ENCODE measurements around the gene FOXO1.

Gene FOXO1

DNA sequence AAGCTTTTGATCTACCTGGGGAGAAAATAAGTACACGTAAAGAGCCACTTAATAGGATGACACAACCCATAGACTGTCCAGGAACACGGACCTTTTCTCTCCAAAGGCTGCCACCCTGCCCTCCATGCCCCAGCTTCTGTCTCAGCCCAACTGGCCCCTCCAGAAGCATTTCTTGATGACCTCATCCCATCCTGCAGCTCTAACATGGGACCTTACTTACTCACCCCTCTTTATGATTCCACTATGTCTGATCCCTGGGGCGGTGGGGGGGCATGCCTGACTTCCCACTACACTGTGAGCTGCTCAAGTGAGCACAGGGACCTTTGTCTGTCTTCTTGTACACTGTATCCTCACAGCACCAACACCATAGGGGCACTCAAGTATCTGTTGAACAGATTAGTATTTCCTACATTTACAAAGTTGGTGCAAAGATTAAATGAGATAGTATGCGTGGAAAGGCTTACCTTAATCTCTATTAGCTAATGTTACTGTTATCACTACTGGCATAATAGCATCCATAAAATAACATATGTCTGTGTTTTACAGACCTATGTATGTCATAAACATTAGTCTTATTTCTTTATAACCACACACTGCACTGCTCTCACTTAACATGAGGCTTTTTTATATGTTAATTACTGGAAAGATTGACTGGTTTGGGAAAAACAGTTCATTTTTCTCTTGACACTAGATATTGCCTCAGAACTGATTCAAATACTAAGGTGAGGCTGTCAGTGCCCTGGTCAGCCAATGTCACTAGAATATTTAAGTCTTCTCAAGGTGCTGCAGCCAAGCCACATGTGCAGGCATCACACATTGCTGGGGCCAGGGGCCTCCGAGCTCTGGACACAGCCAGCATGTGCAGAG, 100.9 kb downstream of the FOXO1 start:
- Histone ChIP-seq H3K36me3 (ENCODE audit: control insufficient read depth, insufficient read depth, low read length) (peaks cover under 1% of the 10 kb centered on the region), H3K9me3 (ENCODE audit: control insufficient read depth, insufficient read depth, low read length) (no peaks in the 10 kb centered on the region), H3K9ac (ENCODE audit: low read depth, low read length) (no peak overlapping the region), H3K4me3 (ENCODE audit: low read depth, low read length) (no peak overlapping the region), H3K27me3 (ENCODE audit: control insufficient read depth, insufficient read depth, low read length) (no peaks in the 10 kb centered on the region), H3K4me1 (ENCODE audit: control insufficient read depth, insufficient read depth, low read length) (peaks cover 42% of the 10 kb centered on the region)

DNA sequence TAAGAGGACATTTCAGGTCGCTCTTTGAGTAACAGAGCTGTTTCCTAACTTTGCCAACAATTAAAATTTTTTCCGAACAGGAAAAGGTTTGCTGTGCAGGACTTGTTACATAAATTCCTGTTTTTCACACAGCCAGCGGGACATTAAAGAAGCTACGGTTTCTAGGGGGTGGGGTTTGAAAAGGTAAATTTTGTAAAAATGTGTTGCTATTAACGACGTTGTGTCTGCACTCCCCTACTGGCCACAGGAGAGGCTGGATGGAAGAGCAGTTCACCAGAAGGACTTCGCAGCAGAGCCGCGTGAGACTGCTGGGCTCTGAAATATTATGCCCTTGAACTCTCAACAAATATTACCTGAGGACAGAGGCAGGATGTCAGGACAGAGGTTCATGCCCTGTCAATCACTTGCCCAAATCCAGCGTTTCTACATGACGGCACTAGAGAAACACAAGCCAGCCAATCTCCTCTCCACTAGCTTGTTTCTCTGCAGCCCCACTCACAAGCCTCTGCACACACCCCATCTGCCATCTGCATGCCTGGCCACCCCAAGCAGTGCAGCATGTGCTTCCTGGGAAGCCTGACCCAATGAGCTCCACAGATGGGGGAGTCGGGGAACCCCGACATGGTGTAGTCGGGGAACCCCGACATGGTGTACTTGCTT, 102.0 kb downstream of the FOXO1 start:
- Histone ChIP-seq H3K4me1 (ENCODE audit: control insufficient read depth, insufficient read depth, low read length) (peaks cover 40% of the 10 kb centered on the region), H3K27me3 (ENCODE audit: control insufficient read depth, insufficient read depth, low read length) (no peaks in the 10 kb centered on the region), H3K36me3 (ENCODE audit: control insufficient read depth, insufficient read depth, low read length) (peaks cover 11% of the 10 kb centered on the region), H3K9me3 (ENCODE audit: control insufficient read depth, insufficient read depth, low read length) (no peaks in the 10 kb centered on the region), H3K9ac (ENCODE audit: low read depth, low read length) (peak overlapping the region; percentile 8), H3K4me3 (ENCODE audit: low read depth, low read length) (no peak overlapping the region)

DNA sequence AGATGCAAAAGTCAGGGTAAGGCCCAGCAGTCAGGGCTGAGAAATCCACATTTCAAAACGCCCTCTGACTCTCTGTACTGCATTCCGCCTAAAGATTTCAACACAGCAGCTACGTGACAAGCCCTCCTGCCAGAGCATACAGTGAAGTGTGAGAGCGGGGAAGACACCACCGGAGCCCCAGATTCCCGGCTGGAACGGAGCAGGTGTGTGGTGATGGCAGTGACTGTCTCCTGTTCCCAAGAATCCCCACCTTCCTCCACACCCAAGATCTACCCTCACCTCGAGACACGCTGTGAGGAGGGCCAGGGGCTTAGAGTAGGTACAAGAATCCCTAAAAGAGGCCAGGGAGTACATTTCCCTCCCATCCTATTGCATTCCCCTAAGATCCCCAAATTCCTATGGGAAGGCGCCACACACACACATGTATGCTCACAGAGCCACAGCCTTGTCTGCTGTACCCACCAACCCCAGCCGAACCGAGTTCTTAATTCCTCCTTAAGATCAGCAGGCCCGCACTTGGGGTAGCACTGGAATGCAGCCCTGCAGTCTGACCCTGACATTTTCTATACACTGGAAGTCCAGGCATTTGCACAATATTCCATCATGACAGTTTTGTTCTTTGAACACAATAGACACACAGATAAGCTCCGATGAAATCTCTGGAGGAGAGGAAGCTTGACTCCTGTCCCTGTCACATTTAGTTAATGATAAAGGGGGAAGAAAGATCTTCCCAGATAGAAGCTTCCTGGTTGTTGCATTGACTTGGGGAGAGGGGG, 102.9 kb downstream of the FOXO1 start:
- Histone ChIP-seq H3K4me1 (ENCODE audit: control insufficient read depth, insufficient read depth, low read length) (peaks cover 30% of the 10 kb centered on the region), H3K9me3 (ENCODE audit: control insufficient read depth, insufficient read depth, low read length) (no peaks in the 10 kb centered on the region), H3K4me3 (ENCODE audit: low read depth, low read length) (no peak overlapping the region), H3K9ac (ENCODE audit: low read depth, low read length) (no peak overlapping the region), H3K27me3 (ENCODE audit: control insufficient read depth, insufficient read depth, low read length) (no peaks in the 10 kb centered on the region), H3K36me3 (ENCODE audit: control insufficient read depth, insufficient read depth, low read length) (peaks cover 11% of the 10 kb centered on the region)

DNA sequence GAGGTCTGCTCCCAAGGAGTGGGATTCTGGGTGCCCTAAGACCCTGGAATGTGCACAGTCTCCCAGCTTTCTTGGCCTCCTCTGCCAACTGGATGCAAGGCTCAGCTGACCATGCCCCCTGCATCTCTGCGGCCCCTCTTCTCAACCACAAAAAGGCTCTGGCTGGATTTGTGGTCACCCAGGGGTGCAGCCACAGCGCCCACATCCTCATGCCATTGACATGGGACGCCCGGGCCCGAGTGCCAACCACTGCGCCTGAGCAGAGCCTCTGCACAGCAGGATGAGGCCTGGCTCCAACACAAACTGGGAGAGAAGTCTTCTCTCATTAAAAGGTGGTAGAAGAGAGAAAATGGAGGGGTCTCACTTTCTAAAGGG, 103.5 kb downstream of the FOXO1 start:
- H3K4me3 ChIP-seq (ENCODE audit: low read depth, low read length), result no peak overlapping the region
- peaks cover 24% of the 10 kb centered on the region for H3K4me1 ChIP-seq (ENCODE audit: control insufficient read depth, insufficient read depth, low read length)
- no peaks in the 10 kb centered on the region for H3K27me3 ChIP-seq (ENCODE audit: control insufficient read depth, insufficient read depth, low read length)
- no peak overlapping the region for H3K9ac ChIP-seq (ENCODE audit: low read depth, low read length)
- H3K36me3 ChIP-seq (ENCODE audit: control insufficient read depth, insufficient read depth, low read length), result peaks cover 11% of the 10 kb centered on the region
- H3K9me3 ChIP-seq (ENCODE audit: control insufficient read depth, insufficient read depth, low read length), result no peaks in the 10 kb centered on the region

DNA sequence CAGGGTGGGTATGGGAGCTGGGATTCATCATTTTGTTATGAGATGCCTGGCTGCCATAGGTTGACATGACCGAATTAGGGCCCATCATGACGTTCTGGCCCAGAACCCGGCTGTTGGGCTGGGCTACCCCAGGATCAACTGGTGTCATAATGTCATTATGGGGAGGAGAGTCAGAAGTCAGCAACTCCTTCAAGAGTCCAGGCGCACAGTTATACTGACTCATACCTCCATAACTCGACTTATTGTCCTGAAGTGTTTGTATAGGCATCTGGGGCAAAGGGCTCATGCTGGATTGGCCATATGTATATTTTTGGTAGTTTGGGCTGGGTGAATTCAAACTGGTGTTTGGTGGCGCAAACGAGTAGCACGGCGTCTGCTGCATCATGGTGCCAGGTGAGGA, 106.5 kb downstream of the FOXO1 start:
- Histone ChIP-seq H3K9ac (ENCODE audit: low read depth, low read length) (no peak overlapping the region), H3K36me3 (ENCODE audit: control insufficient read depth, insufficient read depth, low read length) (peaks cover 11% of the 10 kb centered on the region), H3K27me3 (ENCODE audit: control insufficient read depth, insufficient read depth, low read length) (no peaks in the 10 kb centered on the region), H3K4me1 (ENCODE audit: control insufficient read depth, insufficient read depth, low read length) (peaks cover 19% of the 10 kb centered on the region), H3K9me3 (ENCODE audit: control insufficient read depth, insufficient read depth, low read length) (no peaks in the 10 kb centered on the region), H3K4me3 (ENCODE audit: low read depth, low read length) (no peak overlapping the region)

DNA sequence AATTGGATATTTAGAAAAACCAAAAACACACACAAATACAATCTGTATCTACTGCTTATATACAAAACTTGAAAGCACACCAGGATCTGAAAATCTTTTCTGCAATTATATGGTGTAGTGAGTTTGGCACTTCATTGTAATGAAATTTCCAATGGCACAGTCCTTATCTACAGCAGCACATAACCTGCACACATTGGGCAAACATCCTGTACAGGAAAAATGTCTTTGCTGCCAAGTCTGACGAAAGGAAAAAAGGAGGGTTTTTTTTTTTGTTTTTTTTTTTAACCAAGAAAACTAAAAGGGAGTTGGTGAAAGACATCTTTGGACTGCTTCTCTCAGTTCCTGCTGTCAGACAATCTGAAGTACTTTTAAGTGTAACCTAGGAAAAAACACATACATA, 107.8 kb downstream of the FOXO1 start:
- Histone ChIP-seq H3K36me3 (ENCODE audit: control insufficient read depth, insufficient read depth, low read length) (peaks cover 11% of the 10 kb centered on the region), H3K4me3 (ENCODE audit: low read depth, low read length) (no peak overlapping the region), H3K27me3 (ENCODE audit: control insufficient read depth, insufficient read depth, low read length) (no peaks in the 10 kb centered on the region), H3K4me1 (ENCODE audit: control insufficient read depth, insufficient read depth, low read length) (peaks cover 6% of the 10 kb centered on the region), H3K9ac (ENCODE audit: low read depth, low read length) (no peak overlapping the region), H3K9me3 (ENCODE audit: control insufficient read depth, insufficient read depth, low read length) (no peaks in the 10 kb centered on the region)

DNA sequence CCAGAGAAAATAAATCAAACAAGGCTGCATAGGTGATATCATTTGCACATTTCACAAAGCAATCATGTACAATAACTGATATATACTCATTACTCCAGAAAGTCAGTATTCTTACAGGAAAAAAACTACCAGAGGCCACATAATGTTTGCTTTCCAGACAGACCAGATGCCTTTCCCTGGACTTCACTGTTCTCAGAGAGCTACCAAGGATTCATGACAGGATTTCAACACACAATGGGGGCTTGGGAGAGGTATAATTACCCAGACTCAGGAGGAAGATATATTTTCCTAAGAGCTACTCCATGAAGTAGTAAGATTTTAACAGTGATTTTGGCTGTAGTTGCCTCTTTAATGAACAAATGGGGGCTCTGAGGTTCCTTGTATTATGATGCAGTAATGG, 110.0 kb downstream of the FOXO1 start:
- H3K36me3 ChIP-seq (ENCODE audit: control insufficient read depth, insufficient read depth, low read length), result peaks cover 11% of the 10 kb centered on the region

DNA sequence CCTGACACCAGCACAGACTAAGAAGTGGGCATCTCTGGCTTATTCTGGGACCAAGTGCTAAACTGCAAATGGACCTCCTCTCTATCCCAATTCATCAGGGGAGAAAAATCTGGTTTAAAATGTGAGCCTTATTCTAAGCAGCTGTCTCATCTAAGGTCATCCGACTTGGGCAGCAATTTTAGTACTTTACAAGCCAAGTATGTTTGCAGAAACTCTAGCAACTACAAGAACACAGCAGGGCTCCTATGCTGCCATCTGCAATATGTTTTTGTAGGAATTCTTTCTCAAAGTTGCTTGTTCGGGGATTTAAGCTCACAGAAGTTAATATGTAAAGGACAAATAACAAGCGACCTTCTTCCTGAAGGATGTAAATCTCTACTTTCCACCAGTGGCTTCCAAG, 113.1 kb downstream of the FOXO1 start:
- Histone ChIP-seq H3K4me3 (ENCODE audit: low read depth, low read length) (no peak overlapping the region), H3K9ac (ENCODE audit: low read depth, low read length) (no peak overlapping the region), H3K27me3 (ENCODE audit: control insufficient read depth, insufficient read depth, low read length) (no peaks in the 10 kb centered on the region), H3K4me1 (ENCODE audit: control insufficient read depth, insufficient read depth, low read length) (no peaks in the 10 kb centered on the region), H3K36me3 (ENCODE audit: control insufficient read depth, insufficient read depth, low read length) (no peaks in the 10 kb centered on the region), H3K9me3 (ENCODE audit: control insufficient read depth, insufficient read depth, low read length) (no peaks in the 10 kb centered on the region)

More for the DNA sequence above, 110.0 kb downstream of the FOXO1 start:
- Histone ChIP-seq H3K9ac (ENCODE audit: low read depth, low read length) (no peak overlapping the region), H3K4me1 (ENCODE audit: control insufficient read depth, insufficient read depth, low read length) (no peaks in the 10 kb centered on the region), H3K4me3 (ENCODE audit: low read depth, low read length) (no peak overlapping the region), H3K27me3 (ENCODE audit: control insufficient read depth, insufficient read depth, low read length) (no peaks in the 10 kb centered on the region), H3K9me3 (ENCODE audit: control insufficient read depth, insufficient read depth, low read length) (no peaks in the 10 kb centered on the region)

DNA sequence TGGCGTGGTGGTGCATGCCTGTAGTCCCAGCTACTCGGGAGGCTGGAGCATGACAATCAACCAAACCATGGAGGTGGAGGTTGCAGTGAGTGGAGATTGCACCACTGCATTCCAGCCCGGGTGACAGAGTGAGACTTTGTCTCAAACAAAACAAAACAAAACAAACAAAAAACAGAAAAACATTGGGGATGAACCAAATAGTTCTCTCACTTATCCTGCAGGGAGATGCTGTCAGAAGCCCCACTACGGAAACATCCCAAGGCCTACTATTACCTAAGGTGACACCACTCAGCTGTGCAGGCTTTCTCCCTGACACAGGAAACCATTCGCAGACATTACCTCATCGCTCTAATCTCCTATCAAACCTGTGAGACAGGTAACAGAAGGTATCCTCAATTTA, 113.5 kb downstream of the FOXO1 start:
- Histone ChIP-seq H3K9me3 (ENCODE audit: control insufficient read depth, insufficient read depth, low read length) (no peaks in the 10 kb centered on the region), H3K4me1 (ENCODE audit: control insufficient read depth, insufficient read depth, low read length) (no peaks in the 10 kb centered on the region), H3K9ac (ENCODE audit: low read depth, low read length) (no peak overlapping the region), H3K36me3 (ENCODE audit: control insufficient read depth, insufficient read depth, low read length) (no peaks in the 10 kb centered on the region), H3K27me3 (ENCODE audit: control insufficient read depth, insufficient read depth, low read length) (no peaks in the 10 kb centered on the region), H3K4me3 (ENCODE audit: low read depth, low read length) (no peak overlapping the region)

DNA sequence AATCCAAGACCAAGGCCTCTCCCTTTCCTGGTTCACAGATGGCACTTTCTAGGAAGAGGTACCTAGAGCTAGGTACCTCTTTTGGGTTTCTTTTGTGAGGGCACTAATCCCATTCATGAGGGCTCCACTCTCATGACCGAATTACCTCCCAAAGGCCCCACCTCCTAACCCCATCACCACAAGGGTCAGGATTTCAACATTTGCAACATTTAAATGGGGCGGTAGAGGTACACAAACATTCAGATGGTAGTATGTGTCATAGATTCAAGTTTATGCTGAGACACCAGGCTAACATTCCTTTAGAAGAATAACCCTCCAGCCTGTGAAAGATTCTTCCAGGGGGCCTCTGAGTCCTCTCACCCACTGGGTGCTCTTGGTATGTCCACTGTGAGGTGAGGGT, 116.3 kb downstream of the FOXO1 start:
- no peaks in the 10 kb centered on the region for H3K4me1 ChIP-seq (ENCODE audit: control insufficient read depth, insufficient read depth, low read length)
- no peak overlapping the region for H3K4me3 ChIP-seq (ENCODE audit: low read depth, low read length)
- no peak overlapping the region for H3K9ac ChIP-seq (ENCODE audit: low read depth, low read length)
- H3K27me3 ChIP-seq (ENCODE audit: control insufficient read depth, insufficient read depth, low read length), result no peaks in the 10 kb centered on the region
- no peaks in the 10 kb centered on the region for H3K9me3 ChIP-seq (ENCODE audit: control insufficient read depth, insufficient read depth, low read length)
- H3K36me3 ChIP-seq (ENCODE audit: control insufficient read depth, insufficient read depth, low read length), result no peaks in the 10 kb centered on the region

DNA sequence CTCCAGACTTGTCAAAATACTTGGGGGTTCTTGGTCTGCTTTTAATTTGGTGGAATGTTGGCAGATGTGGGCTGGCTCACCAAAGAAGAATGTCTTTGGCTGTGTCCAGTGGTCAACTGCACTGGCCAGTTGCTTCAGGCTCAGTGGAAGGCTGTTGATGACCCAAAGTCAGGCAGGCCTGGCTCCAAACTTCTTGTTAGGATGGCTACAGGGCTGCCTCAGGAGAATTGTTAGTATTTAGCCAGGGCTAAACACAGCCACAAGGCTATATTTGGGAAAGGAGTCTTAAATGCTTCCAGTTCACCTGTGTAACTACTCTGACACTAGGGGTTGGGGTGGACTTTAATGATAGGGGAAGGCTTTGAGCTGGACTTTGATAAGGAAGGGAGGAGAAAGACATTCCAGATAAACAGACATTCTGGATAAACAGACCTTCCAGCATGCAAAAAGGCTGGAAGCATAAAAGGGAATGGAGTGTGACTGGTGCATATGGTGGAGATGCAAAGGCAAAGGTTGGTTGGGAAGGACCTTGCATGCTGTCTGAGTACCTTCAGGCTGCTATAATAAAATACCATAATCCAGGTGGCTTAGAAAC, 116.8 kb downstream of the FOXO1 start:
- H3K4me1 ChIP-seq (ENCODE audit: control insufficient read depth, insufficient read depth, low read length), result no peaks in the 10 kb centered on the region
- H3K27me3 ChIP-seq (ENCODE audit: control insufficient read depth, insufficient read depth, low read length), result no peaks in the 10 kb centered on the region
- H3K4me3 ChIP-seq (ENCODE audit: low read depth, low read length), result no peak overlapping the region
- H3K9ac ChIP-seq (ENCODE audit: low read depth, low read length), result no peak overlapping the region
- H3K36me3 ChIP-seq (ENCODE audit: control insufficient read depth, insufficient read depth, low read length), result no peaks in the 10 kb centered on the region
- H3K9me3 ChIP-seq (ENCODE audit: control insufficient read depth, insufficient read depth, low read length), result no peaks in the 10 kb centered on the region

Data from iPS-15b (cell line).